ENCODE results near the gene THRB.

- TF ChIP-seq, protein P1, sequence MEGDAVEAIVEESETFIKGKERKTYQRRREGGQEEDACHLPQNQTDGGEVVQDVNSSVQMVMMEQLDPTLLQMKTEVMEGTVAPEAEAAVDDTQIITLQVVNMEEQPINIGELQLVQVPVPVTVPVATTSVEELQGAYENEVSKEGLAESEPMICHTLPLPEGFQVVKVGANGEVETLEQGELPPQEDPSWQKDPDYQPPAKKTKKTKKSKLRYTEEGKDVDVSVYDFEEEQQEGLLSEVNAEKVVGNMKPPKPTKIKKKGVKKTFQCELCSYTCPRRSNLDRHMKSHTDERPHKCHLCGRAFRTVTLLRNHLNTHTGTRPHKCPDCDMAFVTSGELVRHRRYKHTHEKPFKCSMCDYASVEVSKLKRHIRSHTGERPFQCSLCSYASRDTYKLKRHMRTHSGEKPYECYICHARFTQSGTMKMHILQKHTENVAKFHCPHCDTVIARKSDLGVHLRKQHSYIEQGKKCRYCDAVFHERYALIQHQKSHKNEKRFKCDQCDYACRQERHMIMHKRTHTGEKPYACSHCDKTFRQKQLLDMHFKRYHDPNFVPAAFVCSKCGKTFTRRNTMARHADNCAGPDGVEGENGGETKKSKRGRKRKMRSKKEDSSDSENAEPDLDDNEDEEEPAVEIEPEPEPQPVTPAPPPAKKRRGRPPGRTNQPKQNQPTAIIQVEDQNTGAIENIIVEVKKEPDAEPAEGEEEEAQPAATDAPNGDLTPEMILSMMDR (IDR thresholded peaks at IDR 0.05), result no peak
- no peak for TF ChIP-seq POLR2A (IDR thresholded peaks at IDR 0.05)
- no peak for TF ChIP-seq POLR2AphosphoS5 (IDR thresholded peaks at IDR 0.05)
Measured at GRCh38 chr3:24457719-24458118, 36.9 kb downstream of the THRB start.
